Measurements from ENCODE around the gene MTMR12. TPM values are rescaled to one million over a fixed set of nuclear protein-coding genes. Genes with fewer than 3 reads are reported as not detected.

MTMR12 gene
- total RNA-seq, 1 donor from 2014 or later, result 25.6 TPM

DNA sequence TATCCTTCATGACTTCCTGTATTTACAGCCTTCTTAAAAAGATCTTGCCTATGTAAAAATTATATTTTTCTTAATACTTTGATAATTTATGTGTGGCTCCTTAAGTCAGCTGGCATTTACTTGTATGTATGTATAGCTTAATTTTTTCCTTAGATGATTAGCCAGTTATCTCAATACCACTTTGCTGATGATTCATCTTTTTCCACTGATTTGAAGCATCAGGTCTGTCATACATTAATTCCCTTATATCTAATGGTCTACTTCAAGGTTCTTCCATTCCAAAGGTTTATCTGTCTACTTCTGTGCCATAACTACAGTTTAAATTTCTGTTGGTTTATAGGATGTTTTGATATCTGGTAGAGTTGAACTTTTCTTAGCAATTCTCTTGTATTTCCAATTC lies 44.9 kb upstream of the MTMR12 start:
- no peak for DNase-seq
- TF ChIP-seq, protein P1, sequence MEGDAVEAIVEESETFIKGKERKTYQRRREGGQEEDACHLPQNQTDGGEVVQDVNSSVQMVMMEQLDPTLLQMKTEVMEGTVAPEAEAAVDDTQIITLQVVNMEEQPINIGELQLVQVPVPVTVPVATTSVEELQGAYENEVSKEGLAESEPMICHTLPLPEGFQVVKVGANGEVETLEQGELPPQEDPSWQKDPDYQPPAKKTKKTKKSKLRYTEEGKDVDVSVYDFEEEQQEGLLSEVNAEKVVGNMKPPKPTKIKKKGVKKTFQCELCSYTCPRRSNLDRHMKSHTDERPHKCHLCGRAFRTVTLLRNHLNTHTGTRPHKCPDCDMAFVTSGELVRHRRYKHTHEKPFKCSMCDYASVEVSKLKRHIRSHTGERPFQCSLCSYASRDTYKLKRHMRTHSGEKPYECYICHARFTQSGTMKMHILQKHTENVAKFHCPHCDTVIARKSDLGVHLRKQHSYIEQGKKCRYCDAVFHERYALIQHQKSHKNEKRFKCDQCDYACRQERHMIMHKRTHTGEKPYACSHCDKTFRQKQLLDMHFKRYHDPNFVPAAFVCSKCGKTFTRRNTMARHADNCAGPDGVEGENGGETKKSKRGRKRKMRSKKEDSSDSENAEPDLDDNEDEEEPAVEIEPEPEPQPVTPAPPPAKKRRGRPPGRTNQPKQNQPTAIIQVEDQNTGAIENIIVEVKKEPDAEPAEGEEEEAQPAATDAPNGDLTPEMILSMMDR (IDR thresholded peaks at IDR 0.05; ENCODE audit: partially characterized antibody, unreplicated experiment), result no peak
- Mint-ChIP-seq H3K36me3 (ENCODE audit: unreplicated experiment) (no peaks in the 10 kb centered on the region), H3K4me1 (ENCODE audit: low read depth, unreplicated experiment) (no peaks in the 10 kb centered on the region), H3K9me3 (ENCODE audit: unreplicated experiment) (no peaks in the 10 kb centered on the region), H3K27ac (ENCODE audit: unreplicated experiment) (no peak overlapping the region), H3K4me3 (ENCODE audit: unreplicated experiment) (no peak overlapping the region), H3K27me3 (ENCODE audit: unreplicated experiment) (no peaks in the 10 kb centered on the region)

DNA sequence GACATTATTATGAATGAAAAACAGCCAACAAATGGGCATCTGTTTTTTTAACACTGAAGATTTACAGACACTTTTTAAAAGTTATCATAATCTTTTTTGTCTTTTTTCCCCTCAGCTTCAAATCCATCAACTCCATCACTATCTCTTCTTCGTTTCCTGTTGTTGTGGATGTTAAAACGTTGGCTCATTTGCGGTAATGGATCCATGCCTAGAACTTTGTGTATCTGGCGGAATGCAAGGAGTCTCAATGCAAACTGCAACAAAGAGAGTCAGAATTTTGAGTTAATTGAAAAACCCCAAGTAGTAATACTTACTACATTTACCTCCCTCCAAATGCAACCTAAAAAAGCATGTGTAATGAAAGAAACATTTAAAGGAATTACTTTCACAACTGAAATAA lies 42.9 kb upstream of the MTMR12 start:
- no peak overlapping the region for H3K27ac Mint-ChIP-seq (ENCODE audit: unreplicated experiment)
- H3K4me3 Mint-ChIP-seq (ENCODE audit: unreplicated experiment), result no peak overlapping the region
- no peaks in the 10 kb centered on the region for H3K36me3 Mint-ChIP-seq (ENCODE audit: unreplicated experiment)
- no peaks in the 10 kb centered on the region for H3K4me1 Mint-ChIP-seq (ENCODE audit: low read depth, unreplicated experiment)
- no peaks in the 10 kb centered on the region for H3K9me3 Mint-ChIP-seq (ENCODE audit: unreplicated experiment)
- no peak for DNase-seq
- TF ChIP-seq, protein P1 (IDR thresholded peaks at IDR 0.05; ENCODE audit: partially characterized antibody, unreplicated experiment), result no peak
- H3K27me3 Mint-ChIP-seq (ENCODE audit: unreplicated experiment), result no peaks in the 10 kb centered on the region

DNA sequence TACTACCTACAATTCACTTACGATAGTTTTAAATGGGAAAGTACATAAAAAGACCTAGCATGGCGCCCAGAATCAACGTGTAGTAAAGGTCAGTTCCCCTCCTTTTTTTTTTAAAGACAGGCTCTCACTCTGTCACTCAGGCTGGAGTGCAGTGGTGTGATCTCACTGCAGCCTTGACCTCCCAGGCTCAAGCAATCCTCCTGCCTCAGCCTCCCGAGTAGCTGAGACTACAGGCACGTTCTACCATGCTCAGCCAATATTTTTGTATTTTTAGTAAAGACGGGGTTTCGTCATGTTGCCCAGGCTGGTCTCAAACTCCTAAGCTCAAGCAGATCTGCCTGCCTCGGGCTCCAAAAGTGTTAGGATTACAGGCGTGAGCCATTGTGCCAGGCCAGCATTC lies 40.7 kb upstream of the MTMR12 start:
- H3K4me3 Mint-ChIP-seq (ENCODE audit: unreplicated experiment), result no peak overlapping the region
- peaks cover under 1% of the 10 kb centered on the region for H3K9me3 Mint-ChIP-seq (ENCODE audit: unreplicated experiment)
- DNase-seq, result no peak
- TF ChIP-seq, protein P1 (IDR thresholded peaks at IDR 0.05; ENCODE audit: partially characterized antibody, unreplicated experiment), result no peak
- H3K27me3 Mint-ChIP-seq (ENCODE audit: unreplicated experiment), result no peaks in the 10 kb centered on the region
- H3K27ac Mint-ChIP-seq (ENCODE audit: unreplicated experiment), result no peak overlapping the region
- no peaks in the 10 kb centered on the region for H3K36me3 Mint-ChIP-seq (ENCODE audit: unreplicated experiment)
- no peaks in the 10 kb centered on the region for H3K4me1 Mint-ChIP-seq (ENCODE audit: low read depth, unreplicated experiment)

DNA sequence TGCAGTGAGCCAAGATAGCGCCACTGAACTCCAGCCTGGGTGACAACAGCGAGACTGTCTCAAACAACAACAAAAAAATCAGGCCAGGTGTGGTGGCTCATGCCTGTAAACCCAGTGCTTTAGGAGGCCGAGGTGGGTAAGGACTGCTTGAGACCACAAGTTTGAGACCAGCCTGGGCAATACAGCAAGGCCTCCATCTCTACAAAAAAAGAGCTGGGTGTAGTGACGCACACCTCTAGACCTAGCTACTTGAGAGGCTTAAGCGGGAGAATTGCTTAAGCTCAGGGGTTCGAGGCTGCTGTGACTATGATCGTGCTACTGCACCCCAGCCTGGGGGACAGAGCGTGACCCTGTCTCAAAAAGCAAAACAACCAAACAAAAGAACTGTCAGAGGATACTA lies 39.9 kb upstream of the MTMR12 start:
- Mint-ChIP-seq H3K36me3 (ENCODE audit: unreplicated experiment) (no peaks in the 10 kb centered on the region), H3K4me3 (ENCODE audit: unreplicated experiment) (no peak overlapping the region), H3K9me3 (ENCODE audit: unreplicated experiment) (peaks cover 2% of the 10 kb centered on the region)

DNA sequence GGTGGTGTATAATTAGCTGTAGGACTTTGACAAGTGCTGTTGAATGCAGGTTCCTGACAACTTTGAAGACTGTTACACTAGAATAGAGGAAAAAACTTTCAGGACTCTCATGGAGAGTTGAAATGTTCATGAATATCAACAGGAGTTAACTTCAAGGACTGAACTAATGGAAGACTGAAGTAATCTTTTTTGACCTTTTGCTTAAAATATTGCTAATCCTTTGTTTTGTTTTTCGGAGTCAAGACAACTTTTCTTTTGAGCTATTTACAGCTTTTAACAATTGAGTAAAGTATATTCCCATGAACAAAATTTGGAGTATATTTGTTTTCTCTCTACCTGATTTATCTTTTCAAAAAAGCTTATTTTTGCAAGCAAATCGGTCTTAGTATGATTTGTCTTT lies 34.1 kb upstream of the MTMR12 start:
- Mint-ChIP-seq H3K27ac (ENCODE audit: unreplicated experiment) (no peak overlapping the region), H3K9me3 (ENCODE audit: unreplicated experiment) (peaks cover 8% of the 10 kb centered on the region), H3K4me3 (ENCODE audit: unreplicated experiment) (no peak overlapping the region), H3K27me3 (ENCODE audit: unreplicated experiment) (peaks cover 2% of the 10 kb centered on the region), H3K36me3 (ENCODE audit: unreplicated experiment) (no peaks in the 10 kb centered on the region), H3K4me1 (ENCODE audit: low read depth, unreplicated experiment) (no peaks in the 10 kb centered on the region)
- TF ChIP-seq, protein P1 (IDR thresholded peaks at IDR 0.05; ENCODE audit: partially characterized antibody, unreplicated experiment), result no peak
- DNase-seq, result no peak

More for the DNA sequence above, 39.9 kb upstream of the MTMR12 start:
- TF ChIP-seq, protein P1 (IDR thresholded peaks at IDR 0.05; ENCODE audit: partially characterized antibody, unreplicated experiment), result no peak
- no peak for DNase-seq
- H3K4me1 Mint-ChIP-seq (ENCODE audit: low read depth, unreplicated experiment), result no peaks in the 10 kb centered on the region
- no peak overlapping the region for H3K27ac Mint-ChIP-seq (ENCODE audit: unreplicated experiment)
- no peaks in the 10 kb centered on the region for H3K27me3 Mint-ChIP-seq (ENCODE audit: unreplicated experiment)

All from glutamatergic neuron (in vitro differentiated cells).